ENCODE measurements around the gene MAGI2. TPM values are rescaled to one million over a fixed set of nuclear protein-coding genes. Genes with fewer than 3 reads are reported as not detected.

The MAGI2 gene
- total RNA-seq, 3 donors from 2014 or later, result 9.8 to 22.7 (median 20.2) TPM

DNA sequence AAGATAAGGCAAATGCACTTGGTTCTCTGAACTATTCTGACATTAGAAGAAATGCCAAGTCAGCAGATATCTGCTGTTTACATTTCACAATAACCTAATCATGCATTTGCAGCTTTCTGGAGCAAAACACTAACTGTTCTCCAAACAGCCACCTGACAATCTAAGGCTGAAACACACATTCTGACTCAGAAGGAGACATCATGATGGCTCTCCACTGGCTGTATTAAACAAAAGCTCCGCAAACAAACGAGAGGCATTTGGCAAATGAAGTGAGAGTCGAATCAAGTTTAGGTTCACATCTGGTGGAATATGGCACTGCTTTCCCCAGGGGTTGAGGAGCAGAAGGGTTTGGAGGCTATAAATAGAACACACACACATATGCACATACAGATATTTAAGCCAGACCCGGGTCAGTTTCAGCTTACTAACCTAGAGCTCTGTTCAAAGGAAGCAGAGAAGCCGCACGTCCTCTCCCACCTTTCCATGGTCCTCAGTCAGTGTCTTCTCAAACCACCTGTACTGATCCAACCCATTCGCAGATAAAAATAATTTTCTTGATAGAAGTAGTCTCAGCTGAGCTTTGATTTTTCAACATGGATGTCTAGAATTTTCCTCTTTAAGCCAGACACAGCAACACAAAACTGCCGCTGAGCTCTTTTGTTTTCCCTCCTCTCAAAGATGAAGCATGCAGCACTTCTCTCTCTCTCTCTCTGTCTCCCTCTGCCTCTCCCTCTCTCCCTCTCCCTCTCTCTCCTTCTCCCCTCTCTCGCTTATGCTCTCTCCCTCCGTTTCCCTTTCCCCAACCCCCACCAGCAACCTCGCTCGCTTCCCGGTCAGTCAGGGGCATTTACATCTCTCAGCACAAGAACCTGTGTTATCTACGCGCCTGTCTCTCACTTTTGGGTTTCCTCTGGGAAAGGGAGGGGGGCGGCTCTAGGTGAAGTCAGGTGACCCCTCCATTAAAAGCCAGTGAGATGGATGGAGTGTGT lies 682.8 kb downstream of the MAGI2 start:
- TF ChIP-seq POLR2A (IDR thresholded peaks at IDR 0.05), result no peak
- TF ChIP-seq, protein P1, sequence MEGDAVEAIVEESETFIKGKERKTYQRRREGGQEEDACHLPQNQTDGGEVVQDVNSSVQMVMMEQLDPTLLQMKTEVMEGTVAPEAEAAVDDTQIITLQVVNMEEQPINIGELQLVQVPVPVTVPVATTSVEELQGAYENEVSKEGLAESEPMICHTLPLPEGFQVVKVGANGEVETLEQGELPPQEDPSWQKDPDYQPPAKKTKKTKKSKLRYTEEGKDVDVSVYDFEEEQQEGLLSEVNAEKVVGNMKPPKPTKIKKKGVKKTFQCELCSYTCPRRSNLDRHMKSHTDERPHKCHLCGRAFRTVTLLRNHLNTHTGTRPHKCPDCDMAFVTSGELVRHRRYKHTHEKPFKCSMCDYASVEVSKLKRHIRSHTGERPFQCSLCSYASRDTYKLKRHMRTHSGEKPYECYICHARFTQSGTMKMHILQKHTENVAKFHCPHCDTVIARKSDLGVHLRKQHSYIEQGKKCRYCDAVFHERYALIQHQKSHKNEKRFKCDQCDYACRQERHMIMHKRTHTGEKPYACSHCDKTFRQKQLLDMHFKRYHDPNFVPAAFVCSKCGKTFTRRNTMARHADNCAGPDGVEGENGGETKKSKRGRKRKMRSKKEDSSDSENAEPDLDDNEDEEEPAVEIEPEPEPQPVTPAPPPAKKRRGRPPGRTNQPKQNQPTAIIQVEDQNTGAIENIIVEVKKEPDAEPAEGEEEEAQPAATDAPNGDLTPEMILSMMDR (IDR thresholded peaks at IDR 0.05), result no peak
- no peak for TF ChIP-seq POLR2AphosphoS5 (IDR thresholded peaks at IDR 0.05)
- Histone ChIP-seq H3K27ac (no peak overlapping the region), H3K36me3 (no peaks in the 10 kb centered on the region), H3K9me3 (no peaks in the 10 kb centered on the region), H3K27me3 (no peaks in the 10 kb centered on the region), H3K4me1 (no peaks in the 10 kb centered on the region), H3K4me3 (peak overlapping the region in 1 of 3 donors; percentile 7)
- intact Hi-C loops (cut with DNase I; ENCODE audit: low total_unique reads), result no loop called here
- DNase-seq (ENCODE audit: low spot score in 2 of 2), result no peak

DNA sequence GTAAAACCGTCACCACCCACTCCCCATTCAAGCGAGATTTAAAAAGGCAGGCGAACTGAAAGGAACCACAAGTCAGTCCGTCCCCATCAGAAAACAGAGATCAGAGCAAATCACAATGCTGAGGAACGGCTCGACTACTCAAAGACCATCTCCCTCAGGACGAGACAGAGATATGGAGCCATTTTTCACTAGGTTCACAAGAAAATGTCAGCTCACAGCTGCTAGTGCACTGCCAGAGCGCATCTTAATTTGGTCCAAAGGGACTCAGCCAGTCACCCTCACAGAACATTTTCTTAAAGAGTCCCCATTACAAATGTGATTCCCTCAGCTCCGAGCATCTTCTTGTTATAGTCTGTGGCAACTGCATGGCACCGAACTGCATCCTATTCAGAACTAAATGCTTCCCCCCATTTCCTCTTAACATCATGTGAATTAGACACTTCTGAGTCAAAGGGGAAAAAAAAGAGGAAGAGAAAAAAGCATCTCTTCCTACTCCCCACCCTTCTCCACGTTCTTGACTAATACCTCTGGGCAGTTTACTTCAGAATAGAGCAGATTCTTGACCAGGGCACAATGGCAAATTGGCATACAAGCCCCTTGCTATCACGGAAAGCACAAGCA lies 683.9 kb downstream of the MAGI2 start:
- no peak for DNase-seq (ENCODE audit: low spot score in 2 of 2)
- TF ChIP-seq, protein P1 (IDR thresholded peaks at IDR 0.05), result no peak
- TF ChIP-seq POLR2A (IDR thresholded peaks at IDR 0.05), result no peak
- no peak for TF ChIP-seq POLR2AphosphoS5 (IDR thresholded peaks at IDR 0.05)
- Histone ChIP-seq H3K4me3 (peak overlapping the region; percentile 18 to 51 (median 23)), H3K27me3 (no peaks in the 10 kb centered on the region), H3K27ac (no peak overlapping the region), H3K36me3 (no peaks in the 10 kb centered on the region), H3K9me3 (no peaks in the 10 kb centered on the region), H3K4me1 (no peaks in the 10 kb centered on the region)
- intact Hi-C loops (cut with DNase I; ENCODE audit: low total_unique reads), result no loop called here

DNA sequence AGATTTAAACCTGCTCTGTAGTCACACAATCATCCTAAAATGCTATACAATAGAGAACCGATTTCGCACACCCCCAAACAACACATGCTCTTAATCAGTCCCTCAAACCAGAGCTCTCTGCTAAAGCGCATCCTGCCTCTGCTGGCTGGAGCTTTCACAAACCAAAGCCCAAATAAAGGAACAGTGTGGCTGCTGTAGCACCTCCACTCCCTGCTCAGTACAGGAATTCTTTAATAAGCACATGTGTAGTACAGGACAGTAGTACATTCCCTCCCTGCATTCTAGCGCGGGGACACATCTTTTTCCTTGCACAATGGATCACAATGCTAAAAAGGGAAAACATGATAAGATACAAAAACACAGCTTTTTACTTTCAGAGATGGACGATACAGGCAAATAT lies 684.6 kb downstream of the MAGI2 start:
- peak overlapping the region; percentile 18 to 51 (median 23) for H3K4me3 ChIP-seq
- no peaks in the 10 kb centered on the region for H3K36me3 ChIP-seq
- no peak for TF ChIP-seq POLR2AphosphoS5 (IDR thresholded peaks at IDR 0.05)
- TF ChIP-seq, protein P1 (IDR thresholded peaks at IDR 0.05), result no peak
- no peak for TF ChIP-seq POLR2A (IDR thresholded peaks at IDR 0.05)
- intact Hi-C loops (cut with DNase I; ENCODE audit: low total_unique reads), result no loop called here
- H3K9me3 ChIP-seq, result no peaks in the 10 kb centered on the region
- H3K4me1 ChIP-seq, result no peaks in the 10 kb centered on the region
- no peak overlapping the region for H3K27ac ChIP-seq
- DNase-seq (ENCODE audit: low spot score in 2 of 2), result no peak
- no peaks in the 10 kb centered on the region for H3K27me3 ChIP-seq

DNA sequence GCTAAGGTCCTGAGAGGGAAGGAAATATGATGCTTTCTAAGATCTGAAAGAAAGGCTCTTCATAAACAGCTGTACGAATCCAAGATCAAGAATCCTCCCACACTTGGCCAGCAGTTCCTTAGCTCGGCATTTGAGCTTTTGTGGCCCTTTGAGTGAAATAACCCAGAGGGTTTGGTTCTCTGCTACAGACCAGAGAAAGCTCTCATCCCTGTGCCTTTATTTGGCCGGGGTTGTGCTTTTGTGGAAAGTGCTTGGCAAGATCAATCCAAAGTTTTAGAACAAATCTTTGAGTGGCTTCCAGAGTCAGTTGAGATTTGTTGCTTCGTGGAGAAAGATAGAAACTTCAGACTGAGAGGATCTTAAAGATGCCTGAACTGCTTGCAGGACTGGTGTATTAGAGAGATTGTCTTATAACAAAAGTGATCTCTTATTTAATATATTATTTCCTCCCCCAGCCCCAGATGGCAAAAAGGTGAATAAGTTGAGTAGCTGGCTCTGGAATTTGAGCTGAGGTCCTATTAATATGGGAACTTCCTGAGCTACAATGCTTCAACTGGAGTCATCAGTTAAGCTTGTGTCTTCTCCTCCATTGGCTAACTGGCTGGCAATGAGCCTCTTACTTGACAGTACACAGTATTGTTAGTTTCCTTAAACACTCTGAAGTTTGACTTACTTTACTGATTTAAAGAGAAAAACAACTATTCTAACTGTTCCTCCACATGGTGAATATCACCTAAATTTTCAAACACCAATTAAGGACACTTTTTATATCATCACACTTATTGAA lies 687.3 kb downstream of the MAGI2 start:
- DNase-seq (ENCODE audit: low spot score in 2 of 2), result no peak
- H3K4me1 ChIP-seq, result no peaks in the 10 kb centered on the region
- no peaks in the 10 kb centered on the region for H3K36me3 ChIP-seq
- TF ChIP-seq, protein P1 (IDR thresholded peaks at IDR 0.05), result no peak
- no peak for TF ChIP-seq POLR2AphosphoS5 (IDR thresholded peaks at IDR 0.05)
- TF ChIP-seq POLR2A (IDR thresholded peaks at IDR 0.05), result no peak
- H3K4me3 ChIP-seq, result no peak overlapping the region
- H3K9me3 ChIP-seq, result no peaks in the 10 kb centered on the region
- intact Hi-C loops (cut with DNase I; ENCODE audit: low total_unique reads), result no loop called here
- H3K27ac ChIP-seq, result no peak overlapping the region
- no peaks in the 10 kb centered on the region for H3K27me3 ChIP-seq

All from breast epithelium (tissue), 4 donors.